Stimulated activated CD8-positive, alpha-beta memory T cell treated with anti-CD3 and anti-CD28 coated beads, Interleukin-7, amount 100 ng/mL, for 48 hours (primary cell): ENCODE results near the gene DST.
"Not testable (repeated sequence)": the region's sequence is repeated elsewhere in the genome, so short reads cannot be mapped to it uniquely, and the experiment has no call there.

ENCODE experiments used
- DNase-seq, 2 donors: peaks; one replicate each; pipeline ENCODE4 v3.0.0-alpha.2; 2020; ENCODE audit warnings: low read depth in 1 of 2; ENCODE audit errors: extremely low read depth in 1 of 2

The DST gene

DNA sequence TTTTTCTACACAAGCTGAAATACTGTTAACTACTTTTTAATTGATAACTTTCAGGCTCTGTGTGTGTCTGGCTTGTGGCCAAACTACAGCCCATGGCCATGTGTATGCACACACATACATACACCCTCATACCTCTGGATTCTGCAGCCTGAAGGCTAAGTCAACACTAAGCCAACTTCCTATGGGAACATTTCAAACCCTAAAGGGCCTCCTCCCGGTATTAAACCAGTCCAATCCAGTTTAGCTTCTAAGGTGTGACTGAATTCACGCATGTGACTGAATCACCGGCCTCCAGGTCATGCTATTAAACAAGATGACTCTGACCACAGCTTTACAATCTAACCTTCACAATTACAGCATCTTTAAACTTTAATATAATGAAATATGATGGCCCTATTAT lies 20.7 kb upstream of the DST start:
- DNase-seq: no peak

DNA sequence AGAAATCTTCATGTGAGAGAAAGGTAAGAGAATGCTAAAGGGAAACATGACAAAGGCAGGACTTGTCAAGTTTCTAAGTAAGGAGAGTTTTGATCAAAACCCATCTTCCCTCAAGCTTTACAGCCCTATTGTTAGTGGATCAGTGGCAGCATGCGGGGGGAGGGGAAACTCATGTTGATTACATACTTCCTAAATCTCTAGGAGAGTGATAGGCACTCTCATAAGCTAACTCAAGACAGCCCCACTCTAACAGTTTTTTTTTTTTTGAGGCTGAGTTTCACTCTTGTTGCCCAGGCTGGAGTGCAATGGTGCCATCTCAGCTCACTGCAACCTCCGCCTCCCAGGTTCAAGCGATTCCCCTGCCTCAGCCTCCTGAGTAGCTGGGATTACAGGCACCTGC lies 18.6 kb upstream of the DST start:
- DNase-seq: not testable (repeated sequence)

DNA sequence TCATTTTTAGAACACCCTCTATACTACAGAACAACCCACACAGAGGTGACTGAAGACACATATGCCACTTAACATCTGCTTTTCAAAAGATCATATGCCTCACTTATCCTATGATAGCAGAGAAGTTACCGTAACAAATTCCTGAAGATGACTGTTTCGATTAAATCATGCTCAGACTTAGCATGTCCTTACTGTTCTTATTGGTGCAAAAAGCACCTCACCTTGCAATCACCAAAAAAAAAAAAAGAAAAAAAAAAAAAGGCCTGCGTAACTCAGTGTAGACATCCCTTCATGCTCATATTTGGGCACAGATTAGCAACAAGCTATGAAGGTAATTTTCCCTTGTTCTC lies 17.7 kb upstream of the DST start:
- no peak for DNase-seq

DNA sequence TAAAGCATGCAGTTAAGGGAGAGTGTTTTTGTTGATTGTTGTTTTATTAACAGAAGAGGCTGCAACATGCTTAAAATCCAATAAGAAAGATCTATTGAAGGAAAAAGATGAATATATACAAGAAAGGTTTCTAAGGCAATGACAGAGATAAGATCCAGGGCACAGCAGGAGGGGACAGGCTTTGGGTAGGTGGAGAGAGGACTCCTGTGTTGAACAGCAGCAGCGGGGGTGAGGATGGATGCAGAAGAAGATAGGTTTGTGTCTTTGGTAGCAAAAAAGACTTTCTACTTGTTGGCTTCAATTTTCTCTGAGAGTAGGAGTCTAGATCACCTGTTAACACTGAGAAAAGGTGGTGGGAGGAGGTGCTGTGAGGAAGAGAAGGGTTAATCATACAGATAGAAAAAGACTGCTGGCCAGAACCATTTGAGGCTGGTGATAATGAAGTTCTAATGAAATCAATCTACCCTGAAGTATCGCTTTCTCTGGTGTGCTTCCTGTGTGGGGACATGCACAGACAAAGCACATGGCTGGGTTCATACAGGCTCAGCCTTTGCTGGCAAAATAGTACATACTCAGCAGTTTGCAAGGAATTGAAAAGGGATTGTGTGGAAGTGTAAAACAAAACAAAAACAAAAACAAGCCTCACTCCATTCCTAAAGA lies 17.2 kb upstream of the DST start:
- DNase-seq: no peak

DNA sequence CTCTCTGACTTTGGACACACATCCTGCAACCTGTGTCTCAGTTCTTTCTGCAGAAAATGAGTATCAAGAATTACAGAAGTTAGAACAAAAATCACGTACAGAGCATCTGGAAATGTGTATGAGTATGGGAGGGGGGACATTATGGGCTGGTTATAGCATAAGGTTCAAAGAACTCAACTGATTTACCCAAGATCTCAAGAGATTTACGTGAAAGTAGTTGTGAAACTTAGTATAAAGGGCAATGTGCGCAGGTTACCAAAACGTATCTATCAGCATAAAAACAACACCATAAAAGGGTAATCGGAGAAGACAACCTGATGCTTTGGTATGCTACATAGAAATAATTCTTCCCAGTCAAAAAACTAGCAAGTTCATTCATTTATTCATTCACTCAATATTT lies 15.6 kb upstream of the DST start:
- DNase-seq: no peak

DNA sequence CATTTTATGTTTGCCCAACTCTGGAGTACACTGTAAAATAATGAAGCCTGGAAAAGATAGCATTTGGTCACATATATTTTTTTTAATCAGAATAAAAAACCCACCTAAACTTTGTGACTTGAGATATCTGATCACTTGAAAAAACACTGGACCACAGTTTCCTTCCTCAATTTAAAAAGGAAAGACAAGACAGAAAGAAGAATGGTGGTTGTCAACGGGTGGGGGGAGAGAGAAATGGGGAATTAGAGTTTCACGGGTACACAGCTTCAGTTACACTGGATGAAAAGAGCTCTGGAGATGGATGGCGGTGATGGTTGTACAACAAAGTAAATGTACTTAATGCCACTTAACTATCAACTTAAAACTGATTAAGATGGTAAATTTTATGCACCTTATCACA lies 14.7 kb upstream of the DST start:
- DNase-seq: no peak

DNA sequence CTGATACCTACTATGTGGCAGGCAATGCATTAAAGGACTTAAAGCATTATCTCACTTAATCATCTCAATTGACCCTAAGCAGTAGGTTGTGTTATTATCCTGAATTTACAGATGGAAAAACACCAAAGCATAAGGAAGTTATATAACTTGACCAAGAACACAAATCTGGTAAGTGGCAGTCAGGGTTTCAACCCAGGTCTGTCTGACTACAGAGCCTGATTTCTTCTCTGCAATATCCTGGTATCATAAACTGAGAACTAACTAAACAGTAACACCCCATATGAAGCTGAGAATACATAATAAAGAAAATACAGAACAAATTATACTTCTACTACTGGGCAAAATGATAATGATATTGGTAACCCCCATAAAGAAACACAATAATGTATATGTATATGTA lies 13.8 kb upstream of the DST start:
- no peak for DNase-seq

DNA sequence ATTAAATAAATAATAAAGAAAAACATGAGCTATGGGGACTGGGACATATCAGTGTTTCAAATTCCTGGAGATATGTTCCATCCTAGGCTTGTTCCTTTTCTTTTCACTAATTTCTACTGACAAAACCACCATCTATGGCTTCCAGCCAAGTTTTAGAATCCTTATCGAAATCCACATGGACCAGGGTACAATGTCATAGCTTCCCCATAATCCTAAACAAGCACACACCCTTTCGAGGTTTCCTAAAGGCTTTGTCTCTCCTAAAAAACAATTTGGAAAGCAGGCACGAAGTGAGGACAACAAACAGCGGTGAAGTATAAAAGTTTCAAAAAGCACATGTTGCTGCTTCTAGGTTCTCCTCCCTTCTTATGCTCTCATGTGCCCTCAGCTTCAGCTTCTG lies 13.3 kb upstream of the DST start:
- DNase-seq: no peak

DNA sequence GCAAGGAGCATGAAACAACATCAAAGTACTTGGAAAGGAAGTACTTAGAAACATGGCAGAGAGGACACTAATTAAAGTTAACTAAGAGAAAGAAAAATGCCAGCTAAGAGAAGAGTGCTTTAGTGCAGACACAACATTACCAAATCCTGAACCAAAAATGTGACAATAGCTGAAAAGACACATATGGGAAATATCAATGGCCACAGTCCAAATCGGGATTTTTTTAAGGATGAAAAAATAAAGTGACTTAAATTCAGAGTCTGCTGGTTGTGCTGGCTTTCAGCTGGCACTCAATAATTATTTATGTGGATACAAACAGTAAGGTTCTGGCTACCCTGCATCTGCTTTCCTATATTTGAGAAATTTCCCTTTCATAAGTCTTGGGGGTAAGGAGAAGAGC lies 12.6 kb upstream of the DST start:
- no peak for DNase-seq

DNA sequence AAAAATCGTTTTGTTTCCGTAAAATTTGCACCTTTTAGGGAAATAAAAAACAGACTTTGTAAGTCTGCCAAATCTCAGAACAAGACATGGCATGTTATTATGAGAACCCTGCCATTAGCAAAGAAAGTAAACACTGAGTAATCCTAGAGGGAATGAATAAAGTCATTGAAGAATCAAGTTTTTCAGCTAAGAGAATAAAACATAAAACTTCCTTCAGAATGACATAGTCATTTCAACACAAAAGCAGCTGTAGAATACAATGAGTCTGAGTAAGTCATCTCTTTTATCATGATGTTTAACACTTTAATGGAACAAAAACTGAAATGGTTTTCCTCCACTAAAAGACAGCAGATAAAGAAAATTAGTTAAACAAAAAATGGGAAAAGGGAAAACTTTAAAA lies 10.3 kb upstream of the DST start:
- DNase-seq: no peak

DNA sequence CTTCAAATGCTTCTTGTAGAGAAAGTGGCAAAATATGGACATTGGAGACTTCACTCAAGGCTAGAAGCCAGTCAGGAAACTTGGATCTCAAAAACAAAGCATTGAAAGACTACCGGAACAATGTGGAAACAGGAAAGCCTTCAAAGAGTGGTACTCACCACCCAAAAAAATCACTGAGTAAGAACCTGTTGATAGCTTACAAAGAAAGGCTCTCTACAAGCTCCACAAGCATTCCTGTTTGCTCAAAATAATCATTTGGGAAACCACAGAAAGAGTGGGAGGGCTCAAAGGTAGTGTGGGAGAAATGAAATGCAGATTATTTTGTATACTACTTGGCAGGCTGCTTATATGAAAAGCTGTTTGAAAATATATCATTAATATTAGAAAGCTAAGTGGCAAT lies 9.5 kb upstream of the DST start:
- DNase-seq: no peak

DNA sequence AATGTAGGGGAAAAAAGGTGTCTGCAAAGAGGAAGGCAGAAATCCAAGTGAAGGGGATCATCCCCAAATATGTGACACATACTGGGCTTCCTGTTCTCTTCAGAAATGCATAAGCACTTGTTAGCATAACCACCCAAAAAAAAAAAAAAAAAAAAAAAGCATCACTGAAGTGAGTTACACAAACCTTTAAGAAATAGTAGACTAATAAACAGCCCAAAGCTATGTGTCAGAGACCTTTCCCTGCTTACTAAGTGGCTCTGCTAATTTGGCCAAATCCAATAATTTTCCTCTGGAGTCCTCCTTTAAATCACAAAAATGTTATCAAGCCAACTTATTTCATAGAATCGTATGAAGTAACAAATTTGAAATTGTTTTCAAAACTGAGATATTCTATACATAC lies 7.5 kb upstream of the DST start:
- DNase-seq: no peak

DNA sequence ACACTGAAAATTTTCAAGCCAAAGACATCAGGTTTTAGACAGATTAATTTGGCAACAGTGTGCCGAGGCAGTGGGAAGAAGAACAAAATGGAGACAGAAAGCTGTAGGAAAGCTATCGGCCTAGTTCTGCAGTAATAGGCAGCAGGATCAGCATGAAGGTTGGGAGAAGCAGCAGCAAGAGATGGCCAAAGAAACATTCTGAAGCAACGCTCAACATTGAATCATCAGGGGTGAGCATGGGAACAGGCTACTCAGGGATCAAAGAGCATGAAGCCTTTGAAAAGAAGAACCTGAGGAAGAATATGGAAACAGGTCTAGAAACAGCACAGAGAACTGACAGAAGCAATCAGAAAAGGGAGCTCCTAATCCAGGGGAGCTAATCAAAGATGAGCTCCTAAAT lies 7.1 kb upstream of the DST start:
- DNase-seq: no peak

DNA sequence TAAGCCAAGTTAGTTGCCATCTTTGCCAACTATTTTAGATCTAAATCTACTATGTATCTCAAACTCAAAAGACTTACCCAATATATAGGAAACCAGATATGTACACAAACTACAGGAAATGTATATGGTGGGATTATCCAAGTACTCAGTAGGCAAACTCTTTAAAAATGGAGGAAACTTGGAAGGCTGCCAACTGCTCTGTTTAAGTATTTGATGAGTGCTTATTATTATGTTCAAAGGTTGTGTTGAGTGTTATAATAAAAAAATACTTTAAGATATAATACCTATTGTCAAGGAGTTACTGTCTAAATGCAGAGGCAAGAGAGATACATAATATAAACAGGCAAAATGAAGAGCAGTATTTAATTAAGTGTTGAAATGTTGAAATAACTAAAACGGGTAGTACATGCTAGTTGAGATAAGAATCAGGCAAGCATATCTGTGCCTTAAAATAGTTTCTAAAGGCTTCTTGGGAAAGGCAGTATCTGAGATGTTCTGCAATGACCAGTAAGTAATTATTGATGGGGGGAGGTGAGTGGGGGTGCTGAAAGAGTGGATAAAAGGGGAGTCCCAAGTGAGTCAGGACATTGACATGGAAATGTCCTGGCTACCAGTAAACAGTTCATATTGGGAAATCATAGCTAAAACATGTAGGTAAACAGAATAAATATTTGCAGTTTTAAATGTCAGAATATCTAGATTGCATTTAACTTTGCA lies 6.5 kb upstream of the DST start:
- no peak for DNase-seq

DNA sequence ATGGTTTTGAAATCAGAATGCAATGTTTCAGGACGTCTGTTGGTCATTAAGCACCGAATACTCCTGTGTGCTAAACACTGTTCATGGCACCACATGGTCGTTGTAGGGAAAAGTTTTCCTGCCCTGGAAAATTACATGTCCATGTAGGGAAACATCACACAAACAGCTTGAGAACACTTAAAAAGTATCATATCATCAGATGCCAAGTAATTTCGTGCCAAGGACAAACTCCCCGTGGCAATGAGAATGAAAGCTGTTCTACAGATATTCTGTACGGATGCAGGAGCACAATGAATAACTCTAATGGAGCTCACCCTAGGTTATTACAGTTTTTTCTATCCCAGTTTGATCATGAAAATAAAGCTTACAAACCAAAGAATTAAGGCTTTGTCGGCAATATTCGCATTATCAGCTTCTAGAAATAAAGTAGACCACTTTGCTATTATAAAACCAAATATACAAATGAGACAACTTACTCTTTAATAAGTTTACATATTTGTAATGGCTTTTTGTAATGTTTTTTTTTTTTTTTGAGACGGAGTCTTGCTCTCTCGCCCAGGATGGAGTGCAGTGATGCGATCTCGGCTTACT lies 4.6 kb upstream of the DST start:
- DNase-seq: no peak

DNA sequence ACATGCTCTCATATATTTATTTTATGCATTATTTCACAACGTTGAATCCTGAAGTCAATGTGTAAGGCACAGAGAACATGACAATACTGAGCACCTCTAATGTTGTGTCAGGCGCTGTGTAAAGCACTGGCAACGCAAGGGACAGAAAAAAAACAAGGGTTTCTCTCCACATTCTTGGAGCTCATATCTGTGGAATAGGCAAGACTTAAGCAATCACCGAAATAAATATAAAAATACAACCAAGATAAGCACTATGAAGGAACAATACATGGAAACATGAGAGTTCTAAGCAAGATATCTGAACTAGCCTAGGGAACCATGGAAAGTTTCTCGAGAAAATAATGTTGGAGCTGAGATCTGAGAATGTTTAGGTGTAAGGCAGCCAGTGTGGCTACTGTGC lies 1.7 kb upstream of the DST start:
- DNase-seq: no peak

DNA sequence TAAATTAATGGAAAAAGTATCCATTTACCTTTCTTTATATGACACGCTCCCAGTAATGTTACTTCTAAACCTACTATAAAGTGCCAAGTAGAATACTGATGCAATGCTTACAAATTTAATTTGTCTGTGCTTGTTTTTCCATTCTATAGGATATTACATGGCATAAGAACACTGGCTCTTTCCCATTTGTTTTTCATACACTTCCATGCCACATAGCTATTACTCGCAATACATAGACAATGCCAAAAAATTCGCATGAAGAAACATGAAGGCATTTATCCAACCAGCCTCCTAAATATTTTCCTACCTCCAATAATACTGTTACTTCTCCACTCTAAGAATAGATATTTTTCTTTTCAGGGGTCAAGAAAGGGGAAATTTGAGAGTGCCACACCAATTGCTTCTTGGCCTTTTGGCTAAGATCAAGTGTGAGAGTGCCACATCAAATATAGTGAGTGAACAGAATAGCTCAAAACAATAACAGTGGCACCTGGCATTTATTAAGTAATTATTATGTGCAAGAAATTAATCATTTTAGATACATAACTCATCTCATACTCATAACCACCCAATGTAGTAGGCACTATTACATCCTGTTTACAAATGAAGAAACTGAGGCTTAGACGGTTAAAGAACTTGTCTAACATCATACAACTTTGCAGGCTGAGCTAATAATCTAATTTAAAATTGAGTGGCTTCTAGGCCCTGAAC lies 845 bp upstream of the DST start:
- DNase-seq: no peak

DNA sequence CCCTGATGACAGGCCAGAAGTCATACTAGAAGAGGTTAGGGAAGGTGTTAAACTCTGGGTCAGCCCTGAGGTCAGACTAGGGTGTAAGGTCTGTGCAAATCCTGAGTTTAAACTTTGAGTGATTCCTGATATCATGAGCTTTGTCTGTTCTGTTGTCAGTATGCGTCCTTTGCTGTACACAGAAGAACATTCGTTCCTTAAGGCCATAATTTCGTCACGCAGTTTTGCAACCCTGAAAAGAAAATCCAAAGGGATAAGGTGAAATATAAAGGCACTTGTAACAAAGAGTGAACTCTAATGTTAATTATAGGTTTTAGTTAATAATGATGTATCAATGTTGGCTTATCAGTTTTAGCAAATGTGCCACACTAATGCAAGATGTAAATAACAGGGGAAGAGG lies 2.3 kb downstream of the DST start:
- DNase-seq: no peak

DNA sequence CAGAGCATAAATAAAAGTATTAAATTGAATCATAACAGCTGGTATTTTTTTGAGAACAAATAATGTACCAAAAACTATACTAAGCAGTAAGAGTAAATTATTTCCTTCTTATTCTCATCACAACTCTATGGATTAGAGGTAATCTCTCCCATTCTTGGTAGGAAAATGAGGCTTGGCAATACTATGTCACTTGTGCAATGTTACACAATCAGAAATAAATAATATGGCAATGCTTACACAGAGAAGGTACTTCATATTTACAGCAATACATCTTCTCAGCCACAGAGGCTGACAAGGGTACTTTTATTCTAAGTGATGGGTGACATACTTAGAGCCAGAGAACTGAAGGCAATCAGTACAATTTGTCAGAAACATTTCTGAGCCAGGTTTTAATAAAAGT lies 3.9 kb downstream of the DST start:
- DNase-seq: no peak

DNA sequence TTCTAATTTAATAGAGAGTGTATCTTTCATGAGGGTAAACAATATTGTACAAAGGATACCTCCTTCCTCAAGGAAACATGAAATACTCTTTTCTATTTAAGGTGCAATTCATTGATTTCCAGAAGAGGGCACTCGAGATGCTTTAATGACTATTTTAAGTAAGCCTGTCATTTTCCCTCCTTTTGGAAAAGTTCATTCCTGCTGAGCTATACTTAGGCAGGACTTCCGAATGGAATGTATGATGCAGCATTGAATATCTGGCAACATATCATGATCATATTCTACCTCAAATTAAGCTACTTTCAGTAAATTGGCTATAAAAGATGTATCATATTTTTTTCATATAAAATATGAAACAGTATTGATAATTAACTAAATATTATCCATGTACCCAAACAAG lies 5.0 kb downstream of the DST start:
- no peak for DNase-seq

DNA sequence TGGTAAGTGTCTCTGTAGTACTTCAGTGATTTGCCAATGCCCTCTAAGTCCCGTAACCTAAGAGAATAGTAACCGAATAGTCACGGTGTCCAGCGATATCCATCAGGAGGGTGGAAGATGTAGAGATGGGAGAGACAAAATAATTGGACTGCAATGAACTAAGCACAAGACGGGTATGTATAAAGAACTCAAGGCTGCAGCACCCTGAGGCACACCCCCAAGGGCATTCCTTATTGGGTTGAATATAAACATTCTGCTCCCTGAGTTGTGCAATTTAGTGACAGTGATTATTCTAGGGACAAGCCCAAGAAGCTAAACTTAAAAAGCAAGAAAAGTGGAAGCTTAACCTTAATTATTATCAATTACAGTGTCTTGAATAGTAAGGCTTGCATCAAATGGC lies 14.6 kb downstream of the DST start:
- no peak for DNase-seq

DNA sequence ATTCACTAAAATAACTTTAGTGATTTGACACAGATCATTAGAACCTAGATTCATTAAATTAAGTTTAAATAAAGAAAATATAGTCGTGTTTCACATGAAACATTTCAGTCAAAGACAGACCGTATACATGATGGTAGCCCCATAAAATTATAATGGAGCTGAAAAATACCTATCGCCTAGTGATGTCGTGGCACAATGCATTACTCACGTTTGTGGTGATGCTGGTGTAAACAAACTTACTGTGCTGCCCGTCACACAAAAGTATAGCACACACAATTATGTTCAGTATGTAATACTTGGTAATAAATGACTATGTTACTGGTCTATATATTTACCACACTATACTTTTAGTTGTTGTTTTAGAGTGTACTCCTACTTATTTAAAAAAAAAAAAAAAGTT lies 17.3 kb downstream of the DST start:
- DNase-seq: no peak
